GM12878 (cell line): ENCODE results near the gene MDM1. TPM values are rescaled to one million over a fixed set of nuclear protein-coding genes. Genes with fewer than 3 reads are reported as not detected.

Source experiments
- CHD4 ChIP-seq: fragments of 200-600 bp; sonication (generic); IDR thresholded peaks from 2 replicates; pipeline ENCODE4 v1.6.1; 2016; ENCODE audit warnings: mild to moderate bottlenecking
- FOS ChIP-seq: IDR thresholded peaks from 3 replicates; pipeline ENCODE4 v1.6.1; 2011; ENCODE audit warnings: borderline replicate concordance; ENCODE audit not compliant: insufficient read length; ENCODE audit errors: extremely low read depth
- FOXM1 ChIP-seq: IDR thresholded peaks from 2 replicates; pipeline ENCODE4 v1.6.1; 2012; ENCODE audit warnings: low read depth, mild to moderate bottlenecking, inconsistent platforms, low read length, moderate library complexity
- GATAD2B ChIP-seq: fragments of 450-650 bp; conservative IDR thresholded peaks from 2 replicates; pipeline ENCODE4 v1.6.1; 2017; ENCODE audit warnings: low read depth, mild to moderate bottlenecking, moderate library complexity
- HCFC1 ChIP-seq: fragments of 150-350 bp; IDR thresholded peaks from 2 replicates; pipeline ENCODE4 v1.6.1; 2014; ENCODE audit warnings: low read length
- HDAC2 ChIP-seq: fragments of 200-600 bp; sonication (generic); IDR thresholded peaks from 2 replicates; pipeline ENCODE4 v1.6.1; 2017
- IKZF2 ChIP-seq, 2 experiments: fragments of 450-650 bp; IDR thresholded peaks; 2 replicates each; pipeline ENCODE4 v1.6.1; 2017; ENCODE audit warnings: mild to moderate bottlenecking in 2 of 2, moderate library complexity in 2 of 2
- JUNB ChIP-seq: IDR thresholded peaks from 2 replicates; pipeline ENCODE4 v1.6.1; 2016; ENCODE audit warnings: antibody characterized with exemption, mild to moderate bottlenecking
- MTA3 ChIP-seq: IDR thresholded peaks from 2 replicates; pipeline ENCODE4 v1.6.1; 2012; ENCODE audit warnings: low read length, inconsistent platforms, borderline replicate concordance
- MYC ChIP-seq: IDR thresholded peaks from 2 replicates; pipeline ENCODE4 v1.6.1; 2011; ENCODE audit warnings: mild to moderate bottlenecking, low read length, moderate library complexity, inconsistent platforms; ENCODE audit not compliant: insufficient read depth, insufficient replicate concordance, insufficient read length, severe bottlenecking
- NFYB ChIP-seq: IDR thresholded peaks from 2 replicates; pipeline ENCODE4 v1.6.1; 2011; ENCODE audit warnings: low read depth, mild to moderate bottlenecking, low read length, improper control_type of control experiment, moderate library complexity; ENCODE audit not compliant: insufficient read depth
- NR2C2 ChIP-seq: IDR thresholded peaks from 2 replicates; pipeline ENCODE4 v1.6.1; 2011; ENCODE audit warnings: borderline replicate concordance, low read depth; ENCODE audit not compliant: control insufficient read depth, insufficient read length
- NR2F1 ChIP-seq: fragments of 450-650 bp; conservative IDR thresholded peaks from 2 replicates; pipeline ENCODE4 v1.6.1; 2017; ENCODE audit warnings: mild to moderate bottlenecking
- PML ChIP-seq: IDR thresholded peaks from 2 replicates; pipeline ENCODE4 v1.6.1; 2012; ENCODE audit warnings: low read length, inconsistent platforms
- POLR2AphosphoS2 ChIP-seq: IDR thresholded peaks from 2 replicates; pipeline ENCODE4 v1.6.1; 2011; ENCODE audit warnings: low read depth, mild to moderate bottlenecking, low read length, improper control_type of control experiment, moderate library complexity
- RAD21 ChIP-seq: IDR thresholded peaks from 2 replicates; pipeline ENCODE4 v1.6.1; 2011; ENCODE audit warnings: mild to moderate bottlenecking, low read depth, low read length, moderate library complexity; ENCODE audit not compliant: insufficient read depth
- SMARCA5 ChIP-seq: fragments of 450-650 bp; IDR thresholded peaks from 2 replicates; pipeline ENCODE4 v1.6.1; 2017; ENCODE audit warnings: mild to moderate bottlenecking
- SMC3 ChIP-seq: IDR thresholded peaks from 2 replicates; pipeline ENCODE4 v1.6.1; 2011; ENCODE audit warnings: low read length, improper control_type of control experiment, borderline replicate concordance
- SP1 ChIP-seq: IDR thresholded peaks from one replicate; pipeline ENCODE4 v1.6.1; 2011; ENCODE audit warnings: low read depth, low read length
- SPI1 ChIP-seq: IDR thresholded peaks from 2 replicates; pipeline ENCODE4 v1.6.1; 2011; ENCODE audit warnings: low read depth, mild to moderate bottlenecking, low read length, moderate library complexity, borderline replicate concordance; ENCODE audit not compliant: insufficient read depth
- SUZ12 ChIP-seq: fragments of 200-600 bp; sonication (generic); IDR thresholded peaks from one replicate; pipeline ENCODE4 v1.6.1; 2018; ENCODE audit warnings: antibody characterized with exemption, mild to moderate bottlenecking; ENCODE audit not compliant: unreplicated experiment
- TBL1XR1 ChIP-seq: IDR thresholded peaks from 2 replicates; pipeline ENCODE4 v1.6.1; 2012; ENCODE audit warnings: low read depth, low read length, improper control_type of control experiment
- ZBED1 ChIP-seq: IDR thresholded peaks from 2 replicates; pipeline ENCODE4 v1.6.1; 2016; ENCODE audit warnings: borderline replicate concordance
- ZSCAN29 ChIP-seq: fragments of 450-650 bp; IDR thresholded peaks from 2 replicates; pipeline ENCODE4 v1.6.1; 2017; ENCODE audit warnings: mild to moderate bottlenecking, moderate library complexity
- polyA plus RNA-seq, 11 experiments: library from polyadenylated mRNA; depleted of rRNA in 4 of 11; unstranded in 6 of 11; stranded (reverse) in 5 of 11; fragments of >200 nt; fragmentation: Nextera tagmentation in 4 of 11; fragmentation: Illumina TruSeq in 1 of 11; extraction: Ambion mirVana in 4 of 11; extraction: Trizol in 1 of 11; gene quantifications; 1 replicate in 1 of 11; 2 replicates in 10 of 11; pipeline versions ENCODE4 v1.2.1 to v1.2.3, GENCODE V29; 2011 to 2016; ENCODE audit warnings: inconsistent platforms in 2 of 11, missing spikeins in 2 of 11, low read depth in 1 of 11
- total RNA-seq, 4 experiments: library from RNA; depleted of rRNA in 3 of 4; stranded (reverse); fragments of >200 nt in 3 of 4; fragmentation: Illumina TruSeq in 1 of 4; extraction: Trizol in 1 of 4; gene quantifications; 2 replicates each; pipeline versions ENCODE4 v1.2.1 to v1.2.3, GENCODE V29; 2013 to 2021
- TF ChIP-seq, protein P1 (sequence below): fragments of 450-650 bp; IDR thresholded peaks from 2 replicates; pipeline ENCODE4 v1.6.1; 2018; ENCODE audit warnings: borderline replicate concordance, mild to moderate bottlenecking; ENCODE audit not compliant: partially characterized antibody
- TF ChIP-seq, protein P2 (sequence below): fragments of 450-650 bp; IDR thresholded peaks from 2 replicates; pipeline ENCODE4 v1.6.1; 2017; ENCODE audit warnings: mild to moderate bottlenecking, low read depth, inconsistent platforms; ENCODE audit not compliant: poor library complexity, severe bottlenecking

The MDM1 gene
- total and polyA plus RNA-seq, 10 of the 15 experiments (the other 5 are each of a cell fraction or from before 2014, with no cell fraction given), result 10.1 to 25.3 (median 16.5) TPM

DNA sequence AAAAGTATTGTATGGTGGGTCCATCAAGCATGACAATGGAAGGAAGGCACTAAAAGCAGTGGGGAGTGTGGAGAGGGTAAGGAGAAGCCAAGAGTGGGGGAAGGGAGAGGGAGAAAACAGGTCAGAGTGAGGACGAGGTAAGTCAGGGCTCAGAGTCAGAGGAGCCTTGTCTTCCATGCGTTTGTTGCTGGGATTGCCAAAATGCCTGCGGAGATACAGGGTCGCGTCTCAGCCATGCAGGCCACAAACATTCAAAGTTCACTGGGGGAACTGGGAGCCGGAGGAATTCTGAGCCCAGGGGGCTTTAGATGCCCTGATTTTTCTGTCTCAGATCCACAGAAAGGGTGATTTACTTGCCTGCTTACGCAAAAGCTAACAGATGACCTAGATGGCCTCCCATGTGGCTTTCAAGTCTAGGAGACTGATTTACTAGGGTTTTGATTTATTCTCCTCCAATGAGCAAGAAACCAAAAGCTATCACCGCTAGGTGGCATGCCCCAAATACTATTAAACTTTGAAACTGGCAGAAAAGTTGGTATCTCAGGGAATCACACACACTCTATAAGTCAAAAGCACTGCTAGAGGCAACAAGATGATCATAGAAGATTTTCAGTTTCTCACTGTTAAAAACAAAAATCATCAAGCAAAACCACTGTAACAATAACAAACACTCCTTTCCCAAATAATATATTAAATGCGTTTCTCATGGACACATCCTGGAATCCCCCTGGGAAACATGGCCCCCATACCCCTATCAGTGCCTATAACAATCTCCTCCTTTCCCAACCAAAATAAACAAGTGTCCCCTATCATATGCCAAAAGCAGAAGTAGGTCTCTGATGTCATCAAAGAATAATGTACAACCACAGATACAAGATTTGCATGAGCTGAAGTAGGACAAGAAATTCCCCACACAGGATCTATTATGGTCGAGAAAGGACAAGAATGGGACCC, 26.6 kb upstream of the MDM1 start (continued):
- TF ChIP-seq, protein P1, sequence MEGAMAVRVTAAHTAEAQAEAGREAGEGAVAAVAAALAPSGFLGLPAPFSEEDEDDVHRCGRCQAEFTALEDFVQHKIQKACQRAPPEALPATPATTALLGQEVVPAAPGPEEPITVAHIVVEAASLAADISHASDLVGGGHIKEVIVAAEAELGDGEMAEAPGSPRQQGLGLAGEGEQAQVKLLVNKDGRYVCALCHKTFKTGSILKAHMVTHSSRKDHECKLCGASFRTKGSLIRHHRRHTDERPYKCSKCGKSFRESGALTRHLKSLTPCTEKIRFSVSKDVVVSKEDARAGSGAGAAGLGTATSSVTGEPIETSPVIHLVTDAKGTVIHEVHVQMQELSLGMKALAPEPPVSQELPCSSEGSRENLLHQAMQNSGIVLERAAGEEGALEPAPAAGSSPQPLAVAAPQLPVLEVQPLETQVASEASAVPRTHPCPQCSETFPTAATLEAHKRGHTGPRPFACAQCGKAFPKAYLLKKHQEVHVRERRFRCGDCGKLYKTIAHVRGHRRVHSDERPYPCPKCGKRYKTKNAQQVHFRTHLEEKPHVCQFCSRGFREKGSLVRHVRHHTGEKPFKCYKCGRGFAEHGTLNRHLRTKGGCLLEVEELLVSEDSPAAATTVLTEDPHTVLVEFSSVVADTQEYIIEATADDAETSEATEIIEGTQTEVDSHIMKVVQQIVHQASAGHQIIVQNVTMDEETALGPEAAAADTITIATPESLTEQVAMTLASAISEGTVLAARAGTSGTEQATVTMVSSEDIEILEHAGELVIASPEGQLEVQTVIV, result no peak
- TF ChIP-seq NR2C2, result no peak
- no peak for TF ChIP-seq CHD4
- peak; percentile 94 to 95 for TF ChIP-seq IKZF2 (IDR thresholded peaks at IDR 0.05)
- no peak for TF ChIP-seq SP1
- peak; percentile 83 for TF ChIP-seq RAD21
- no peak for TF ChIP-seq MYC
- TF ChIP-seq NR2F1, result peak; percentile 67
- TF ChIP-seq ZBED1, result no peak
- TF ChIP-seq MTA3, result 0 out of 2 replicates have a peak, but pooled peaks have one; percentile 50
- peak; percentile 80 for TF ChIP-seq SPI1
- TF ChIP-seq PML, result no peak
- TF ChIP-seq JUNB, result no peak
- TF ChIP-seq SMC3, result peak; percentile 83; the same call in 1 of the 2 replicates
- no peak for TF ChIP-seq POLR2AphosphoS2
- TF ChIP-seq FOXM1, result peak; percentile 72
- no peak for TF ChIP-seq HCFC1
- no peak for TF ChIP-seq ZSCAN29
- TF ChIP-seq FOS, result no peak
- TF ChIP-seq GATAD2B, result no peak
- TF ChIP-seq SMARCA5, result peak; percentile 97
- TF ChIP-seq, protein P2, sequence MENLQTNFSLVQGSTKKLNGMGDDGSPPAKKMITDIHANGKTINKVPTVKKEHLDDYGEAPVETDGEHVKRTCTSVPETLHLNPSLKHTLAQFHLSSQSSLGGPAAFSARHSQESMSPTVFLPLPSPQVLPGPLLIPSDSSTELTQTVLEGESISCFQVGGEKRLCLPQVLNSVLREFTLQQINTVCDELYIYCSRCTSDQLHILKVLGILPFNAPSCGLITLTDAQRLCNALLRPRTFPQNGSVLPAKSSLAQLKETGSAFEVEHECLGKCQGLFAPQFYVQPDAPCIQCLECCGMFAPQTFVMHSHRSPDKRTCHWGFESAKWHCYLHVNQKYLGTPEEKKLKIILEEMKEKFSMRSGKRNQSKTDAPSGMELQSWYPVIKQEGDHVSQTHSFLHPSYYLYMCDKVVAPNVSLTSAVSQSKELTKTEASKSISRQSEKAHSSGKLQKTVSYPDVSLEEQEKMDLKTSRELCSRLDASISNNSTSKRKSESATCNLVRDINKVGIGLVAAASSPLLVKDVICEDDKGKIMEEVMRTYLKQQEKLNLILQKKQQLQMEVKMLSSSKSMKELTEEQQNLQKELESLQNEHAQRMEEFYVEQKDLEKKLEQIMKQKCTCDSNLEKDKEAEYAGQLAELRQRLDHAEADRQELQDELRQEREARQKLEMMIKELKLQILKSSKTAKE, result peak; percentile 71
- TF ChIP-seq NFYB, result no peak
- TF ChIP-seq TBL1XR1, result peak; percentile 69
- no peak for TF ChIP-seq HDAC2
- no peak for TF ChIP-seq SUZ12
